C4-2B (cell line): ENCODE measurements around the gene VIPR1.
"Not testable (repeated sequence)": the region's sequence is repeated elsewhere in the genome, so short reads cannot be mapped to it uniquely, and the experiment has no call there.

Experiments used
- H3K27ac ChIP-seq: fragments of 450-650 bp; 2 replicates; pipeline ENCODE4 v1.5.1; 2017
- CTCF ChIP-seq: fragments of 450-650 bp; conservative IDR thresholded peaks from 2 replicates; pipeline ENCODE4 v1.5.1; 2017; ENCODE audit warnings: mild to moderate bottlenecking
- ZFX ChIP-seq: fragments of 450-650 bp; IDR thresholded peaks from 2 replicates; pipeline ENCODE4 v1.6.1; 2017

The VIPR1 gene

GRCh38 chr3:42546691-42547213, 44.3 kb downstream of the VIPR1 start:
- peak overlapping the region; percentile 53 for H3K27ac ChIP-seq
- no peak for TF ChIP-seq CTCF
- TF ChIP-seq ZFX = no peak

GRCh38 chr3:42547401-42547945, 45.0 kb downstream of the VIPR1 start:
- TF ChIP-seq ZFX (no peak), CTCF (peak; percentile 96)
- peak overlapping the region; percentile 53 for H3K27ac ChIP-seq

- TF ChIP-seq ZFX = no peak
- TF ChIP-seq CTCF = no peak
- H3K27ac ChIP-seq = no peak overlapping the region
These were observed 46.7 kb downstream of the VIPR1 start for GRCh38 chr3:42549131-42549530.

- TF ChIP-seq CTCF (no peak), ZFX (no peak)
- H3K27ac ChIP-seq = no peak overlapping the region
These were observed 47.8 kb downstream of the VIPR1 start for GRCh38 chr3:42550250-42550649.

GRCh38 chr3:42552830-42553229, 50.4 kb downstream of the VIPR1 start:
- H3K27ac ChIP-seq = no peak overlapping the region
- TF ChIP-seq CTCF (no peak), ZFX (no peak)

- TF ChIP-seq CTCF (no peak), ZFX (no peak)
These were observed 53.7 kb downstream of the VIPR1 start for GRCh38 chr3:42556089-42556632.

GRCh38 chr3:42556817-42557216, 54.4 kb downstream of the VIPR1 start:
- not testable (repeated sequence) for H3K27ac ChIP-seq

More at GRCh38 chr3:42556089-42556632, 53.7 kb downstream of the VIPR1 start:
- H3K27ac ChIP-seq = no peak overlapping the region

GRCh38 chr3:42557854-42558253, 55.4 kb downstream of the VIPR1 start:
- TF ChIP-seq CTCF (peak; percentile 34), ZFX (no peak)
- H3K27ac ChIP-seq = no peak overlapping the region
